Naive B cell (primary cell): Measurements from ENCODE around the gene ADRA2B. TPM values are rescaled to one million over a fixed set of nuclear protein-coding genes. Genes with fewer than 3 reads are reported as not detected.
"Not testable (repeated sequence)": the region's sequence is repeated elsewhere in the genome, so short reads cannot be mapped to it uniquely, and the experiment has no call there.

Experiments
- ATAC-seq, 2 donors: fragments of 150-1000 bp; cut with Tn5 transposase; 2 replicates each; pipeline ENCODE4 v1.10.0; 2021; ENCODE audit warnings: low read depth in 2 of 2, mild to moderate bottlenecking in 2 of 2, moderate library complexity in 2 of 2
- DNase-seq: peaks from one replicate; pipeline ENCODE4 v3.0.0; 2022
- H3K27ac Mint-ChIP-seq, 6 donors: one replicate each; pipeline ENCODE4 v1.8.0; 2020 to 2022; ENCODE audit warnings: mild to moderate bottlenecking in 6 of 6, mixed read lengths in 6 of 6, moderate library complexity in 5 of 6, inconsistent platforms in 2 of 6
- H3K27me3 Mint-ChIP-seq, 3 donors: one replicate each; pipeline ENCODE4 v1.8.0; 2021 to 2022; ENCODE audit warnings: mixed read lengths in 3 of 3, mild to moderate bottlenecking in 1 of 3
- H3K36me3 Mint-ChIP-seq, 2 donors: one replicate each; pipeline ENCODE4 v1.8.0; 2020 to 2022; ENCODE audit warnings: mixed read lengths in 2 of 2, inconsistent platforms in 1 of 2, mild to moderate bottlenecking in 1 of 2
- H3K4me1 Mint-ChIP-seq, 3 donors: one replicate each; pipeline ENCODE4 v1.8.0; 2020 to 2022; ENCODE audit warnings: mixed read lengths in 3 of 3, inconsistent platforms in 1 of 3, mild to moderate bottlenecking in 1 of 3, moderate library complexity in 1 of 3
- H3K4me3 Mint-ChIP-seq, 8 donors: one replicate each; pipeline ENCODE4 v1.8.0; 2020 to 2022; ENCODE audit warnings: mild to moderate bottlenecking in 8 of 8, mixed read lengths in 8 of 8, moderate library complexity in 8 of 8, inconsistent platforms in 2 of 8
- H3K9me3 Mint-ChIP-seq, 7 donors: one replicate each; pipeline ENCODE4 v1.8.0; 2020 to 2022; ENCODE audit warnings: mixed read lengths in 7 of 7, mild to moderate bottlenecking in 5 of 7, inconsistent platforms in 2 of 7, moderate library complexity in 1 of 7
- polyA plus RNA-seq, 6 donors: library from polyadenylated mRNA; unstranded; fragments of 300-500 nt; fragmentation: Illumina TruSeq; gene quantifications; one replicate each; pipeline ENCODE4 v1.2.3, GENCODE V29; 2021; ENCODE audit warnings: low read depth in 6 of 6

The ADRA2B gene
- polyA plus RNA-seq, 6 donors from 2014 or later, result 0.15 TPM; not detected in 5

DNA sequence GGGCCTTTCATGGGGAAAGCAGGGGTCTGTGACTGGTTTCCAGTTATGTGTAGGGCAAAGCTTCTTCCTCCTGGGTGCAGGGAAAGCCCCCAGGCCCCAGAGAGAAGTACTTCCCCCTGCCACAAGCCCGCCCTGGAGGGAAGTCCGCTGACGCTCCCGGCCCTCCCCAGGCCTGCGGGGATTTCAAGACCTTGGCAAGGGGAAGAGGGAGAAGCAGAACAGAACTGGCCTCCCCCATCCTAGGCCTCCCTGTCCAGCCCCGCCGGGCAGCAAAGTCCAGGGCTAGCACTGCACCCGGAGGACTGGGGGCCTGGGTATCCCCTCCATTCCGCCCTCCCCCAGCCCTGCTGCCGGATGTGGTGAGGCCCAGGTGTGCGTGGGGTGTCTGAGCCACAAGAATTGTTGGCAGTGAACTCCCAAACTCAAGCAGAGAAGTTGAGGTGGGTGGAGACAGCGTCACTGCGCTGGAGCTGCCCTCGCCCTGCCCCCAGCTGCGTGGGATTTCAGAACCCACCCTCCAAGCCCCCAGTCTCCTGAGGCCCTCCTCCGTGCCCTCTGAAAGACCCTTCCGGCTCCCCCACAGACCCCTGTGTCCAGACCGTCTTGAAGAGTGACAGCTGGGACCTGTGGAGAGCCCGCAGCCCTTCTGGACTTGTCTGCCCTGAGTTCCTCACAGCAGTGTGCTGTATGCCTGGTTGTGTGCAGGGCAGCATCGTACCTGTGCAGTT lies 29.9 kb upstream of the ADRA2B start:
- Mint-ChIP-seq H3K9me3 (no peaks in the 10 kb centered on the region), H3K27me3 (no peaks in the 10 kb centered on the region), H3K27ac (peak overlapping the region; percentile 98 to 100 (median 98)), H3K4me3 (peak overlapping the region; percentile 76 to 93 (median 90)), H3K36me3 (no peaks in the 10 kb centered on the region), H3K4me1 (peaks cover 34 to 76% (median 72%) of the 10 kb centered on the region in 3 donors)
- ATAC-seq (peak; percentile 52 to 56), DNase-seq (peak; percentile 93)

DNA sequence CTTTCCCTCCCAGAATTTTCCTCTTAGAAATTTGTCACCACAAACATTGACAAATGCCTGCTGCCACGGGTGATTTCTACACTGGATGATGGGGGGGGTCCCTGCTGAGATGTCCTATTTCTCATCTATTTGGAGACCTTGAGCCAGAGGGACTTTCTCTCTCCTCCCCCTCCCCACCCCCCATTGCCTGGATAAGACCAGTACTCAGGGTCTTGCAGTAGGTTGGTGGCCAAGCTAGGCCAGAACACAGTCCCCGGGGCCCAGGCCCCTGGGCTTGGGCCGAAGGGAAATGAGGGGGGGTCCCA lies 29.4 kb upstream of the ADRA2B start:
- H3K27me3 Mint-ChIP-seq, result no peaks in the 10 kb centered on the region
- no peaks in the 10 kb centered on the region for H3K36me3 Mint-ChIP-seq
- peaks cover 32 to 71% (median 69%) of the 10 kb centered on the region in 3 donors for H3K4me1 Mint-ChIP-seq

DNA sequence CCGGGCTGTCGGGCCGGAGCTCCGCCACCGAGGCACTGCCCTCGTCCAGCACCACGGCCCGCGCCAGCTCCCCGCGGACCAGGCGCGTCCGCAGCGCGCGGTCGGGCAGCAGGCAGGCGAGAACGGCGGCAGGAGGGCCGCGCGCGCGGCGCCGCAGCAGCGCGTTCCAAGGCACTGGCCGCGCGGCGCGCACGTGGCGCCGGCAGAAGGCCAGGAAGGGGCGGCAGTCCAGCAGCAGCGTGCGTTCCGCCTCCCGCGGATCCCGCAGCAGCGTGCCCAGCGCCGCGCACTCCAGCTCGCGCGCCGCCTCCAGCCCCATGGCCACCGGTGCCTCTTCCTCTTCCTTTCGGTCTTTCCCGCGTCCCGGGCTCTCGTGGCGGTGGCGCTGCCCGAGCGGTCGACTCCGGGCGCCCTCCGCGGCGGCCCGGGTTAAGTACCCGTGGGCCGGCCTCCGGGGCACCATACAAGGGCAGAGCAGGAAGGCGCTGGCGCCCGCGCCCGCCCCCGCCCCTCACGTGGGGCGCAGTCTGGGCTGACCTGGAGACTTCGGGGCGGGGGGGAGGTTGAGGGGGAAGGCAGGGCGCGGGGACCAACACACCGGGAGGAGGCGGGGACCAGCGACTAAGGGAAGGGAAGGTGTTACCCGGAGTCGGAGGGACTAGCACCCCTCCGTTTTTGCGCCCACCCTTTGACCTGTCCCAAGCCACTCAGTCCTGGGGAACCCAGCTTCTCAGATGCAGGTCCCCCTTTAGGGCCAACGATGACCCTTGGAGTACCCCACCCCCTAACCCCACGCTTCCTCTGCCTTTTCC lies 28.9 kb upstream of the ADRA2B start, which contains the start of gene DUSP2:
TSS of gene DUSP2 (minus strand) at position 405 of the 812 bp plus-strand sequence. CDS start at position 319, 86 bp downstream.
- H3K27ac Mint-ChIP-seq, result peak within 1 kb of the TSS; percentile 98 to 100 (median 99)
- DNase-seq, result peak; percentile 94
- no peaks in the 10 kb centered on the region for H3K36me3 Mint-ChIP-seq
- ATAC-seq, result peak; percentile 52 to 53
- H3K4me1 Mint-ChIP-seq, result peaks cover 32 to 68% (median 64%) of the 10 kb centered on the region in 3 donors
- no peaks in the 10 kb centered on the region for H3K27me3 Mint-ChIP-seq
- H3K9me3 Mint-ChIP-seq, result no peaks in the 10 kb centered on the region
- peak within 1 kb of the TSS; percentile 76 to 95 (median 92) for H3K4me3 Mint-ChIP-seq

More for the DNA sequence above, 29.4 kb upstream of the ADRA2B start:
- peak overlapping the region; percentile 98 to 100 (median 98) for H3K27ac Mint-ChIP-seq
- peak overlapping the region; percentile 76 to 93 (median 90) for H3K4me3 Mint-ChIP-seq
- H3K9me3 Mint-ChIP-seq, result no peaks in the 10 kb centered on the region
- peak in 1 of 2 donors; percentile 1 for ATAC-seq
- no peak for DNase-seq

GRCh38 chr2:96144481-96145035 lies 28.2 kb upstream of the ADRA2B start:
- DNase-seq, result no peak
- H3K27me3 Mint-ChIP-seq, result no peaks in the 10 kb centered on the region
- H3K4me1 Mint-ChIP-seq, result peaks cover 32 to 66% (median 60%) of the 10 kb centered on the region in 3 donors
- peak overlapping the region; percentile 76 to 95 (median 91) for H3K4me3 Mint-ChIP-seq
- peak overlapping the region; percentile 69 to 99 (median 97) for H3K27ac Mint-ChIP-seq
- ATAC-seq, result no peak
- H3K9me3 Mint-ChIP-seq, result no peaks in the 10 kb centered on the region
- H3K36me3 Mint-ChIP-seq, result no peaks in the 10 kb centered on the region

DNA sequence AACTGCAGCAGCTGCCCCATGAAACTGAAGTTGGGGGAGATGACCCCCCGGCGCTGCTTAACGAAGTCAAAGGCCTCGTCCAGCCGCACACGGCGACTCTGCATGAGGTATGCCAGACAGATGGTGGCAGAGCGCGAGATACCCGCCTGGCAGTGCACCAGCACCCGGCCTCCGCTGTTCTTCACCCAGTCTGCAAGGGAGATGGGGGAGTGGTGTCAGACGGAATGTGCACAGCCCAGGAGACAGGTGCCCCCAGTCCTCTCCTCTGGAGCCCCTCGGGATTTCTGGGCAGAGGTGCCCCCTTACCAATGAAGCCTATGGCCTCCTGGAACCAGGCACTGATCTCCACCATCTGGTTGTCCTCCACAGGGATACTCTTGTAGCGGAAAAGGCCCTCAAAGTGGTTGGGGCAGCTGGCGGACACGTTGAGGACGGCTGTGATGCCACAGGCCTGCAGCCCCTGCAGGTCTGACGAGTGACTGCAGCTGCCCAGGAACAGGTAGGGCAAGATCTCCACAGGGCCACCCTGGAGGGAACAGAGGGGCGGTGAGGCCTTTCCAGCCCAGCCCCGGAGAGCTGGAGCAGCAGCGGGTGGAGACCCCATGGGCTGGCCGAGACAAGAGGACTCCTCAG lies 27.6 kb upstream of the ADRA2B start:
- Mint-ChIP-seq H3K27ac (peak overlapping the region; percentile 87 to 99 (median 97)), H3K36me3 (no peaks in the 10 kb centered on the region), H3K9me3 (no peaks in the 10 kb centered on the region), H3K27me3 (no peaks in the 10 kb centered on the region), H3K4me3 (peak overlapping the region; percentile 76 to 95 (median 91)), H3K4me1 (peaks cover 32 to 62% (median 61%) of the 10 kb centered on the region in 3 donors)
- ATAC-seq (no peak), DNase-seq (no peak)

DNA sequence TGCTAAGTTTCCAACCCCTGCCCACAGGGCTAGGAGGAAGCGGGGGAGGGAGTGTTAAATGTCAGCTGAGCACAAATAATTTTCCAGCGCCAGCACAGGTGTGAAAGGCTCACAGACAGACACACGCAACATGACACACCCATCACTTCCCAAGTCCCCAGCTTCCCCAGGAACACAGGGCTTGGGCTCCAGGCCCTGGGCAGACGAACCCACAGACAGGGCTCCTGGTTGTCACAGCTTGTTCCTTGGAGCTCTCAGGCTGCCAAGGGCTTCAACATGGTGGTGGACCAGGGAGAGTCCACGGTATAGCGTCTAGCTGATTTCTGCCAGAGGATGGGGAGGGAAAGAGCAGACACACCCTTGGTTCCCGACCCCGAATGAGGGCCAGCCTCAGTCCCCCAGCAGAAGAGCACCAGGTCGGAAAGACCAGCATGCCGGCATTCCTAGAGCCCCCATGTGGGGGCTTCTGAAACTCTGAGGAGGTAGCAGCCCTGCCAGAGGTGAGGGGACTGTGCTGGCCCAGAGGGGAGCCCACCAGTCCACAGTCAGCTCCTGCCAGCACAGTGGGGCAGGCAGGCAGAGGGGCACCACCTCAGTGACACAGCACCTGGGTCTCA lies 27.0 kb upstream of the ADRA2B start:
- no peaks in the 10 kb centered on the region for H3K27me3 Mint-ChIP-seq
- peak overlapping the region; percentile 35 to 95 (median 90) for H3K4me3 Mint-ChIP-seq
- H3K4me1 Mint-ChIP-seq, result peaks cover 31 to 62% (median 59%) of the 10 kb centered on the region in 3 donors
- no peak for DNase-seq
- no peak for ATAC-seq
- no peaks in the 10 kb centered on the region for H3K36me3 Mint-ChIP-seq
- H3K27ac Mint-ChIP-seq, result peak overlapping the region; percentile 87 to 99 (median 97)
- H3K9me3 Mint-ChIP-seq, result no peaks in the 10 kb centered on the region

- peak overlapping the region in 5 of 6 donors; percentile 39 to 98 (median 93) for H3K27ac Mint-ChIP-seq
- H3K27me3 Mint-ChIP-seq, result no peaks in the 10 kb centered on the region
- ATAC-seq (no peak), DNase-seq (no peak)
- H3K4me1 Mint-ChIP-seq, result peaks cover 23 to 58% (median 50%) of the 10 kb centered on the region in 3 donors
- no peaks in the 10 kb centered on the region for H3K9me3 Mint-ChIP-seq
- H3K36me3 Mint-ChIP-seq, result no peaks in the 10 kb centered on the region
- H3K4me3 Mint-ChIP-seq, result peak overlapping the region in 7 of 8 donors; percentile 39 to 95 (median 52)
Observed at GRCh38 chr2:96142217-96143113, 26.1 kb upstream of the ADRA2B start.

- H3K27ac Mint-ChIP-seq, result peak overlapping the region in 4 of 6 donors; percentile 28 to 98 (median 62)
- not testable (repeated sequence) for DNase-seq, H3K36me3 Mint-ChIP-seq, H3K9me3 Mint-ChIP-seq, ATAC-seq, H3K27me3 Mint-ChIP-seq
- H3K4me3 Mint-ChIP-seq, result peak overlapping the region in 4 of 8 donors; percentile 6 to 84 (median 50)
- peaks cover 16 to 49% (median 42%) of the 10 kb centered on the region in 3 donors for H3K4me1 Mint-ChIP-seq
Observed at GRCh38 chr2:96141624-96141967, 25.2 kb upstream of the ADRA2B start.

DNA sequence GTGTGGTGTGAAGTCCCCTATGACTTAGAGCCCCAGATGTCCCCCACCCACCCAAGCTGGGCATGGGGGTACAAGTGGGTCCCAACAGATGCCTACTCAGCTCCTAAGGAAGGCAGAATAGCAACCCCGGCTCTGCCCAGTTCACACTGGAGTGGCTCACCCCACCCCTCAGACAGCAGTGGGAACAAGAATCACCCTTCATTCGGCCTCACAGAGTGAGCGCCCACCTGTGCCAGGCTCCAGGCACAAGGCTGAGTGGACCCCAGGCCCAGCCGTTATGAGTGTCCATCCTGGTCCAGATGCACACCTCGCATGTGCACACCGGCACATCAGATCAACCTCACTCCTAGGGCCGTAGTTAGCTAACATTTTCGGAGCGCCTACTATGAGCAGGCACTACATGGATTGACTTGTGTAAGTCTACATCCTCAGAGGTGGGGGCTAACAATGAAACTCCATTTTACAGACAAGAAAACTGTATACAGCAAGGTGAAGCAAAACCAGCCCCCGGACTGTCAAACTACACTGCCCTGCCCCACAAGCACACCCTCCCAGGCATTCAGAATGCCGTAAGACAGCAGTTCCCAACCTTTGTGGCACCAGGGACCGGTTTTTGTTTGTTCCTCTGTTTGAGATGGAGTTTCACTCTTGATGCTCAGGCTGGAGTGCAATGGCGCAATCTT lies 24.7 kb upstream of the ADRA2B start:
- no peaks in the 10 kb centered on the region for H3K36me3 Mint-ChIP-seq
- no peak for DNase-seq
- ATAC-seq, result no peak
- peaks cover 11 to 44% (median 37%) of the 10 kb centered on the region in 3 donors for H3K4me1 Mint-ChIP-seq
- no peaks in the 10 kb centered on the region for H3K27me3 Mint-ChIP-seq
- H3K4me3 Mint-ChIP-seq, result peak overlapping the region in 2 of 8 donors; percentile 35 to 84
- no peaks in the 10 kb centered on the region for H3K9me3 Mint-ChIP-seq
- peak overlapping the region in 5 of 6 donors; percentile 28 to 98 (median 65) for H3K27ac Mint-ChIP-seq

DNA sequence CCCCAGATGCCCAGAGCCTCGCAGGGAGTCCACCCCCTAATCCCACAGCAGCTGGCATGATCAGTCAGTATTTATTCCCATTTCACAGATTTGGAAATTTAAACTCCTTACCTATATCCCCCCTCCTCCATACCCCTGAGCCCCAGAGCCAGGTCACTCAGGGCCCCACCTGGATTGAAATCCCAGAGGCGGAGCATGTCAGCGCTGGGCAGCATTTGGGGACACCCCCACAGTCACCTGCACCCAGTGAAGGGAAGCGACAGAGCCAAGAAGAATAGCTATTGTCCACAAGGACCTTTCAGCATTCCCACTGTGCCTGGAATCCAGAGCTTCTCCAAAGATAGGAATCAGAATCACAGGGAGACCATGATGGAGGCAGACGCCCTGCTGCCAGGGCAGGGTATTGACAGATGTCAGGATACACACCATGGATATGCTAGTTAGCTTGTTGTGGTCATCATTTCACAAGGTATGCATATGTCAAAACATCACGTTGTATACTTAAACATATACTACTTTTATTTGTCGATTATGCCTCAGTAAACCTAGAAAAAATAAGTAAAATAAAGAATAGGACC lies 22.9 kb upstream of the ADRA2B start:
- Mint-ChIP-seq H3K27ac (peak overlapping the region in 1 of 6 donors; percentile 47), H3K9me3 (no peaks in the 10 kb centered on the region), H3K4me1 (peaks cover 7 to 32% (median 28%) of the 10 kb centered on the region in 3 donors), H3K4me3 (peak overlapping the region in 2 of 8 donors; percentile 41 to 61), H3K36me3 (no peaks in the 10 kb centered on the region), H3K27me3 (no peaks in the 10 kb centered on the region)
- DNase-seq (no peak), ATAC-seq (no peak)
